GM12872 (cell line): Measurements from ENCODE around the gene LRCH4.
A peak's percentile ranks its signal among the peaks of the same experiment; 100 is the strongest.

ENCODE experiments used
- CTCF ChIP-seq: IDR thresholded peaks from 3 replicates; pipeline ENCODE4 v1.5.1; 2011; ENCODE audit warnings: low read depth, mild to moderate bottlenecking, low read length, moderate library complexity; ENCODE audit not compliant: insufficient read depth

Gene LRCH4

GRCh38 chr7:100585511-100586265, at the start of gene LRCH4:
Gene LRCH4 (minus strand): TSS chr7:100586129. CDS start chr7:100586100, 29 bp downstream.
- TF ChIP-seq CTCF = no peak

- TF ChIP-seq CTCF = peak; percentile 68
These were observed 47.2 kb upstream of the LRCH4 start for GRCh38 chr7:100632951-100633717.

- TF ChIP-seq CTCF = no peak
These were observed 44.1 kb upstream of the LRCH4 start for GRCh38 chr7:100630066-100630465.

- peak; percentile 63 for TF ChIP-seq CTCF
These were observed 43.3 kb upstream of the LRCH4 start for GRCh38 chr7:100629117-100629716.

- TF ChIP-seq CTCF = no peak
These were observed 41.3 kb upstream of the LRCH4 start for GRCh38 chr7:100627238-100627549.

GRCh38 chr7:100626530-100627237, 40.8 kb upstream of the LRCH4 start:
- TF ChIP-seq CTCF = no peak

- TF ChIP-seq CTCF = no peak
These were observed 40.1 kb upstream of the LRCH4 start for GRCh38 chr7:100626055-100626454.
